IMR-90 (cell line): Measurements from ENCODE around the gene DNAH6. TPM values are rescaled to one million over a fixed set of nuclear protein-coding genes. Genes with fewer than 3 reads are reported as not detected.
A peak's percentile ranks its signal among the peaks of the same experiment; 100 is the strongest.

ENCODE experiments used
- ATAC-seq: fragments of 200-7000 bp; cut with Tn5 transposase; 2 replicates; pipeline ENCODE4 v1.9.1; 2020; ENCODE audit warnings: low read depth, mild to moderate bottlenecking, moderate library complexity
- BruUV-seq: library from RNA; stranded (reverse); fragments of 400-500 nt; replicated peaks from 2 replicates; lab custom pipeline; 2021; lab: Mats Ljungman, UMichigan
- CTCF ChIA-PET: fragments of 300-600 bp; formaldehyde crosslinking; extraction: SDS; loops from one replicate; lab custom pipeline; 2021; ENCODE audit warnings: antibody characterized with exemption; lab: Yijun Ruan, JAX
- POLR2A ChIA-PET: fragments of 300-600 bp; sonication (Branson Sonifier 250); formaldehyde crosslinking; loops from one replicate; lab custom pipeline; 2022; ENCODE audit warnings: antibody characterized with exemption; ENCODE audit not compliant: unreplicated experiment; lab: Charles Lee
- DNase-seq: peaks from one replicate; pipeline ENCODE4 v3.0.0; 2013
- H2AFZ ChIP-seq: replicated peaks from 2 replicates; pipeline ENCODE3; 2013; ENCODE audit warnings: low read length, mild to moderate bottlenecking; ENCODE audit not compliant: poor library complexity
- H2AK5ac ChIP-seq: 2 replicates; pipeline ENCODE4 v1.6.1; 2013; ENCODE audit warnings: low read depth, low read length, inconsistent platforms
- H2AK9ac ChIP-seq: replicated peaks from 2 replicates; pipeline ENCODE3; 2013; ENCODE audit warnings: mild to moderate bottlenecking, low read depth, low read length, moderate library complexity; ENCODE audit not compliant: poor library complexity
- H2BK120ac ChIP-seq: 2 replicates; pipeline ENCODE4 v1.6.1; 2013; ENCODE audit warnings: low read depth, low read length, inconsistent platforms
- H2BK15ac ChIP-seq: 3 replicates; pipeline ENCODE4 v1.6.1; 2013; ENCODE audit warnings: low read depth, low read length, inconsistent platforms
- H2BK20ac ChIP-seq: 2 replicates; pipeline ENCODE4 v1.6.1; 2013; ENCODE audit warnings: low read depth, mild to moderate bottlenecking, inconsistent platforms, low read length, moderate library complexity
- H2BK5ac ChIP-seq: 2 replicates; pipeline ENCODE4 v1.6.1; 2013; ENCODE audit warnings: mild to moderate bottlenecking, low read depth, low read length, inconsistent platforms; ENCODE audit not compliant: poor library complexity, severe bottlenecking
- H3K14ac ChIP-seq: replicated peaks from 2 replicates; pipeline ENCODE4 v1.6.1; 2013; ENCODE audit warnings: low read depth, low read length, inconsistent platforms
- H3K18ac ChIP-seq: 2 replicates; pipeline ENCODE4 v1.6.1; 2013; ENCODE audit warnings: low read depth, low read length, control low read depth
- H3K23ac ChIP-seq: 2 replicates; pipeline ENCODE4 v1.6.1; 2013; ENCODE audit warnings: low read depth, low read length, inconsistent platforms
- H3K27ac ChIP-seq: 2 replicates; pipeline ENCODE4 v1.5.1; 2013; ENCODE audit warnings: mild to moderate bottlenecking, control low read depth, low read length; ENCODE audit not compliant: insufficient read depth
- H3K27me3 ChIP-seq: 2 replicates; pipeline ENCODE4 v1.6.1; 2013; ENCODE audit warnings: low read length; ENCODE audit not compliant: control insufficient read depth, insufficient read depth
- H3K36me3 ChIP-seq: 2 replicates; pipeline ENCODE4 v1.6.1; 2013; ENCODE audit warnings: low read length, mixed read lengths; ENCODE audit not compliant: control insufficient read depth, insufficient read depth
- H3K4ac ChIP-seq: 2 replicates; pipeline ENCODE4 v1.6.1; 2013; ENCODE audit warnings: low read depth, low read length, inconsistent platforms
- H3K4me1 ChIP-seq: 2 replicates; pipeline ENCODE4 v1.6.1; 2013; ENCODE audit warnings: low read length, mixed read lengths; ENCODE audit not compliant: control insufficient read depth, insufficient read depth
- H3K4me2 ChIP-seq: 2 replicates; pipeline ENCODE4 v1.6.1; 2013; ENCODE audit warnings: low read depth, mild to moderate bottlenecking, control low read depth, low read length, moderate library complexity
- H3K4me3 ChIP-seq: 2 replicates; pipeline ENCODE4 v1.5.1; 2013; ENCODE audit warnings: low read depth, mild to moderate bottlenecking, control low read depth, low read length, moderate library complexity; ENCODE audit not compliant: insufficient read depth
- H3K56ac ChIP-seq: 2 replicates; pipeline ENCODE4 v1.6.1; 2013; ENCODE audit warnings: low read length, inconsistent platforms; ENCODE audit not compliant: insufficient read depth; ENCODE audit errors: extremely low read depth
- H3K79me1 ChIP-seq, 2 experiments: 2 replicates each; pipeline ENCODE4 v1.6.1; 2013; ENCODE audit warnings: low read length in 2 of 2, inconsistent platforms in 1 of 2, low read depth in 1 of 2
- H3K9ac ChIP-seq: 2 replicates; pipeline ENCODE4 v1.6.1; 2013; ENCODE audit warnings: low read depth, low read length, control low read depth
- H3K9me1 ChIP-seq: 2 replicates; pipeline ENCODE4 v1.6.1; 2013; ENCODE audit warnings: low read length, inconsistent platforms; ENCODE audit not compliant: insufficient read depth
- H3K9me3 ChIP-seq: 2 replicates; pipeline ENCODE4 v1.6.1; 2013; ENCODE audit warnings: low read length; ENCODE audit not compliant: control insufficient read depth, insufficient read depth
- H4K20me1 ChIP-seq: 2 replicates; pipeline ENCODE4 v1.6.1; 2013; ENCODE audit warnings: low read length, inconsistent platforms; ENCODE audit not compliant: insufficient read depth
- H4K5ac ChIP-seq: 2 replicates; pipeline ENCODE4 v1.6.1; 2013; ENCODE audit warnings: mild to moderate bottlenecking, low read depth, low read length, control low read depth
- H4K8ac ChIP-seq, 2 experiments: 2 replicates each; pipeline ENCODE4 v1.6.1; 2013; ENCODE audit warnings: low read depth in 2 of 2, low read length in 2 of 2, control low read depth in 1 of 2, inconsistent platforms in 1 of 2
- H4K91ac ChIP-seq: 2 replicates; pipeline ENCODE4 v1.6.1; 2013; ENCODE audit warnings: low read depth, low read length, inconsistent platforms; ENCODE audit not compliant: insufficient read depth
- CHD1 ChIP-seq: IDR thresholded peaks from 2 replicates; pipeline ENCODE4 v1.6.1; 2012; ENCODE audit warnings: low read depth, low read length, improper control_type of control experiment
- CTCF ChIP-seq: conservative IDR thresholded peaks from 2 replicates; pipeline ENCODE4 v1.5.1; 2012; ENCODE audit warnings: mild to moderate bottlenecking, low read depth, low read length, improper control_type of control experiment
- FOS ChIP-seq: fragments of 150-350 bp; IDR thresholded peaks from 2 replicates; pipeline ENCODE4 v1.6.1; 2016; ENCODE audit warnings: low read depth, low read length
- MAFK ChIP-seq: IDR thresholded peaks from 2 replicates; pipeline ENCODE4 v1.6.1; 2012; ENCODE audit warnings: low read depth, low read length, improper control_type of control experiment
- MAZ ChIP-seq: IDR thresholded peaks from 2 replicates; pipeline ENCODE4 v1.6.1; 2012; ENCODE audit warnings: low read depth, mild to moderate bottlenecking, low read length, improper control_type of control experiment, moderate library complexity, borderline replicate concordance
- MXI1 ChIP-seq: IDR thresholded peaks from 2 replicates; pipeline ENCODE4 v1.6.1; 2012; ENCODE audit warnings: low read depth, mild to moderate bottlenecking, low read length, moderate library complexity, borderline replicate concordance
- NFE2L2 ChIP-seq: fragments of 150-350 bp; IDR thresholded peaks from 2 replicates; pipeline ENCODE4 v1.6.1; 2016; ENCODE audit warnings: low read depth, mild to moderate bottlenecking, low read length
- POLR2A ChIP-seq: IDR thresholded peaks from 2 replicates; pipeline ENCODE4 v1.6.1; 2012; ENCODE audit warnings: mild to moderate bottlenecking, low read depth, low read length
- RCOR1 ChIP-seq: IDR thresholded peaks from 2 replicates; pipeline ENCODE4 v1.6.1; 2012; ENCODE audit warnings: mild to moderate bottlenecking, low read length, improper control_type of control experiment; ENCODE audit not compliant: insufficient replicate concordance
- RFX5 ChIP-seq: IDR thresholded peaks from 2 replicates; pipeline ENCODE4 v1.8.0; 2012; ENCODE audit warnings: low read depth, mild to moderate bottlenecking, low read length, moderate library complexity
- WGBS, 2 experiments: methylation state at CpG; one replicate each; pipeline versions ENCODE4 v1.1.5 to v1.1.7; 2013; ENCODE audit warnings: missing lambda C conversion rate in 2 of 2; ENCODE audit not compliant: insufficient read length in 1 of 2; ENCODE audit errors: extremely low coverage in 2 of 2; 5-methylcytosine and 5-hydroxymethylcytosine counted together
- dilution Hi-C: fragments of 300-500 bp; cut with HindIII; formaldehyde crosslinking; loops from one replicate; pipeline ENCODE4 v1.14.3; 2018; ENCODE audit warnings: low sequenced_read_pairs; ENCODE audit not compliant: unreplicated experiment
- in situ Hi-C: fragments of 300-500 bp; cut with MboI; formaldehyde crosslinking; loops from 3 replicates; pipeline ENCODE4 v1.14.3; 2019; ENCODE audit warnings: low sequenced_read_pairs, inconsistent platforms, mixed read lengths
- intact Hi-C: fragments of 100-400 bp; cut with micrococcal nuclease; formaldehyde crosslinking; loops from 2 replicates; pipeline ENCODE4 v1.10.0; 2022
- polyA plus RNA-seq, 3 experiments: library from polyadenylated mRNA; depleted of rRNA; stranded (reverse); fragments of >200 nt; gene quantifications; 2 replicates each; pipeline ENCODE4 v1.2.3, GENCODE V29; 2012; ENCODE audit warnings: low replicate concordance in 1 of 3
- total RNA-seq: library from RNA; depleted of rRNA; stranded (reverse); fragments of >200 nt; gene quantifications from 2 replicates; pipeline ENCODE4 v1.2.3, GENCODE V29; 2012

The DNAH6 gene
- total and polyA plus RNA-seq, 2 of the 4 experiments (the other 2 are of a cell fraction), result under 0.01 to 0.07 TPM

- Histone ChIP-seq H3K9me1 (peaks cover 3% of the 10 kb centered on the region; the same call in 1 of the 2 replicates), H3K4me2 (no peak overlapping the region), H3K36me3 (no peaks in the 10 kb centered on the region), H2BK120ac (peak overlapping the region; percentile 44; the same call in 1 of the 2 replicates), H2AFZ (peak overlapping the region; percentile 79), H3K79me1 (no peaks in the 10 kb centered on the region), H3K9me3 (no peaks in the 10 kb centered on the region), H3K4me1 (peaks cover 6% of the 10 kb centered on the region), H2BK15ac (0 out of 3 replicates have a peak overlapping the region, but pooled peaks have one; percentile 42), H3K9ac (no peak overlapping the region), H3K27ac (no peak overlapping the region), H3K18ac (peak overlapping the region; percentile 16; the same call in 1 of the 2 replicates), H4K8ac (peak overlapping the region in 1 of 2 experiments; percentile 8; a peak in 1 of 4 replicates), H3K14ac (peak overlapping the region; percentile 38), H3K27me3 (no peaks in the 10 kb centered on the region), H2BK20ac (peak overlapping the region; percentile 27; the same call in 1 of the 2 replicates), H3K56ac (no peak overlapping the region), H3K23ac (no peak overlapping the region), H2AK9ac (peak overlapping the region; percentile 6), H4K20me1 (no peaks in the 10 kb centered on the region), H4K91ac (no peak overlapping the region), H4K5ac (no peak overlapping the region), H2AK5ac (peak overlapping the region; percentile 7; the same call in 1 of the 2 replicates), H3K4ac (no peak overlapping the region), H2BK5ac (no peak overlapping the region), H3K4me3 (no peak overlapping the region)
- dilution Hi-C loops (no loop called here), in situ Hi-C loops (no loop called here), intact Hi-C loops (no loop called here)
- no CpG with 5 or more reads among the region's 3 CpGs for WGBS, 2 experiments
- DNase-seq, result peak; percentile 43
- no TSS peak for BruUV-seq
- CTCF ChIA-PET, result no interaction called here
- peak; percentile 63; the same call in 1 of the 2 replicates for ATAC-seq
- POLR2A ChIA-PET, result no interaction called here
- TF ChIP-seq POLR2A (no peak), MAZ (no peak), FOS (no peak), RFX5 (no peak), MAFK (no peak), NFE2L2 (no peak), MXI1 (no peak), RCOR1 (no peak), CTCF (no peak), CHD1 (no peak)
These were observed 197.1 kb downstream of the DNAH6 start for GRCh38 chr2:84713441-84713840.
